Loucy (cell line): ENCODE results near the gene LZTFL1.

ENCODE experiments used
- H2AFZ ChIP-seq: fragments of 200-600 bp; sonication (generic); 2 replicates; pipeline ENCODE4 v1.6.0; 2016; ENCODE audit warnings: antibody characterized with exemption, mild to moderate bottlenecking, low read length, moderate library complexity
- H3F3A ChIP-seq: fragments of 200-600 bp; 2 replicates; pipeline ENCODE4 v1.6.0; 2016; ENCODE audit warnings: antibody characterized with exemption, low read depth, mild to moderate bottlenecking
- H3K27me3 ChIP-seq: fragments of 200-600 bp; sonication (generic); 2 replicates; pipeline ENCODE4 v1.6.1; 2014; ENCODE audit warnings: low read length, mild to moderate bottlenecking; ENCODE audit not compliant: insufficient read depth, poor library complexity, severe bottlenecking
- H3K36me3 ChIP-seq: fragments of 200-600 bp; sonication (generic); 2 replicates; pipeline ENCODE4 v1.6.1; 2016; ENCODE audit warnings: low read length; ENCODE audit not compliant: insufficient read depth
- H3K4me1 ChIP-seq: fragments of 200-600 bp; sonication (generic); 2 replicates; pipeline ENCODE4 v1.5.1; 2014; ENCODE audit warnings: low read length, mild to moderate bottlenecking; ENCODE audit not compliant: insufficient read depth, poor library complexity, severe bottlenecking
- H3K4me2 ChIP-seq: fragments of 200-600 bp; sonication (generic); 2 replicates; pipeline ENCODE4 v1.6.0; 2014; ENCODE audit warnings: antibody characterized with exemption, low read length, low read depth, mild to moderate bottlenecking; ENCODE audit not compliant: poor library complexity, severe bottlenecking
- H3K4me3 ChIP-seq: fragments of 200-600 bp; sonication (generic); 2 replicates; pipeline ENCODE4 v1.5.1; 2014; ENCODE audit warnings: low read length, mild to moderate bottlenecking, mixed read lengths; ENCODE audit not compliant: poor library complexity, severe bottlenecking
- H3K79me2 ChIP-seq: fragments of 200-600 bp; sonication (generic); 2 replicates; pipeline ENCODE4 v1.6.1; 2014; ENCODE audit warnings: low read length; ENCODE audit not compliant: insufficient read depth
- H3K9ac ChIP-seq: fragments of 200-600 bp; sonication (generic); 2 replicates; pipeline ENCODE4 v1.6.0; 2014; ENCODE audit warnings: mild to moderate bottlenecking, low read depth, low read length, moderate library complexity; ENCODE audit not compliant: poor library complexity, severe bottlenecking
- H3K9me2 ChIP-seq: fragments of 200-600 bp; sonication (generic); replicated peaks from 2 replicates; pipeline ENCODE4 v1.6.1; 2016; ENCODE audit warnings: low read depth, low read length, mixed read lengths
- H3K9me3 ChIP-seq: fragments of 200-600 bp; sonication (generic); 2 replicates; pipeline ENCODE4 v1.6.1; 2014; ENCODE audit warnings: mild to moderate bottlenecking, antibody characterized with exemption, low read length, low read depth; ENCODE audit not compliant: insufficient read depth
- H4K20me1 ChIP-seq: fragments of 200-600 bp; sonication (generic); 2 replicates; pipeline ENCODE4 v1.6.0; 2014; ENCODE audit warnings: antibody characterized with exemption, low read length, mild to moderate bottlenecking; ENCODE audit not compliant: insufficient read depth, poor library complexity, severe bottlenecking
- CTCF ChIP-seq: fragments of 200-600 bp; sonication (generic); conservative IDR thresholded peaks from 2 replicates; pipeline ENCODE4 v1.5.1; 2014; ENCODE audit warnings: mild to moderate bottlenecking, antibody characterized with exemption, low read length
- EZH2phosphoT487 ChIP-seq: fragments of 200-600 bp; IDR thresholded peaks from 2 replicates; pipeline ENCODE4 v1.6.1; 2018; ENCODE audit warnings: antibody characterized with exemption, mild to moderate bottlenecking, moderate library complexity, borderline replicate concordance

The LZTFL1 gene

DNA sequence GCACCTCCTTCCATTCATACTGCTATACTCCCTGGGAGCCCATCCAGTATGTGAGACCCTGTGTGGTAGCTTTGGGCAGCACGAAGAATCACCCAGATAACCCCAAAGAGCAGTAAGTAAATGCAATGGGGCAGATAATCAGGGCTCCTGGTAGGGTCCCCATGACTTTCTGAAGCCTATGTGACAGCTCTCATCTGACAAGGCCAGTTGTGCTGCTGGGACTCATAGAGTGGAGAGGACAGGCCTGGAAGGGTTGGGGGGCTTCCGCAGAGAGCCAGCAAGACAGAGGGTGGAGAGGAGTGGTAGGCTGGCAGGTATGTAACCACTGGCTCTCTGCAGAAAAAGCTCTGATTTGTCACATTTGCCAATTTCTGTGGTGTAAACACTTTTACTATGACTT, 42.3 kb downstream of the LZTFL1 start:
- H3K79me2 ChIP-seq, result no peaks in the 10 kb centered on the region
- no peaks in the 10 kb centered on the region for H4K20me1 ChIP-seq
- H3K36me3 ChIP-seq, result no peaks in the 10 kb centered on the region
- H3K9ac ChIP-seq, result no peak overlapping the region
- H3K9me2 ChIP-seq, result no peaks in the 10 kb centered on the region
- H3K27me3 ChIP-seq, result peaks cover 34% of the 10 kb centered on the region
- H3K4me3 ChIP-seq, result no peak overlapping the region
- TF ChIP-seq EZH2phosphoT487 (no peak), CTCF (no peak)
- H2AFZ ChIP-seq, result no peak overlapping the region
- H3F3A ChIP-seq, result no peaks in the 10 kb centered on the region
- H3K4me1 ChIP-seq, result no peaks in the 10 kb centered on the region
- H3K9me3 ChIP-seq, result no peaks in the 10 kb centered on the region
- H3K4me2 ChIP-seq, result no peak overlapping the region

DNA sequence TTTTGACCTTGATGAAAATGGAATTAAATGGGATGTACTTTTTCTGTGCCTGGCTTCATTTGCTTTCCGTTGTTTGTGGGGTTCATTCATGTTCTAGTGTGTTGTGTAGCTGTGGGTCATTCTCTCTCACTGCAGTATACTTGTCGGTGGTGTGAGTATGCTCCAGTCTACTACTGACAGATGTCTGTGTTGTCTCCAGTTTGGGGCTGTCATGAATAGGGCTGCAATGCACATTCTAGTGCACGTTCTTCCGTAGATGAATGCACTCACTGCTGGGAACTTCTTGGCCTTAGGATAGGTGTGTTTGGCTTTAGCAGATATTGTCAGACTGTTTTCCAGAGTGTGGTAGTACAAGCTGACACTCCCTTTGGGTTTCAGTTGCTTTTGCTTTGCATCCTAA, 43.9 kb downstream of the LZTFL1 start:
- no peak for TF ChIP-seq EZH2phosphoT487
- no peak for TF ChIP-seq CTCF
- H3K9ac ChIP-seq, result no peak overlapping the region
- H3F3A ChIP-seq, result no peaks in the 10 kb centered on the region
- no peak overlapping the region for H2AFZ ChIP-seq
- H3K4me3 ChIP-seq, result no peak overlapping the region
- H3K9me2 ChIP-seq, result no peaks in the 10 kb centered on the region
- H3K79me2 ChIP-seq, result no peaks in the 10 kb centered on the region
- H3K36me3 ChIP-seq, result no peaks in the 10 kb centered on the region
- H3K27me3 ChIP-seq, result peaks cover 25% of the 10 kb centered on the region
- H3K9me3 ChIP-seq, result no peaks in the 10 kb centered on the region
- H3K4me1 ChIP-seq, result no peaks in the 10 kb centered on the region
- no peak overlapping the region for H3K4me2 ChIP-seq
- H4K20me1 ChIP-seq, result no peaks in the 10 kb centered on the region

- TF ChIP-seq CTCF, result no peak
- no peak for TF ChIP-seq EZH2phosphoT487
- no peaks in the 10 kb centered on the region for H3K36me3 ChIP-seq
- no peak overlapping the region for H2AFZ ChIP-seq
- no peak overlapping the region for H3K4me2 ChIP-seq
- H3K79me2 ChIP-seq, result no peaks in the 10 kb centered on the region
- no peaks in the 10 kb centered on the region for H3K9me3 ChIP-seq
- H3K27me3 ChIP-seq, result peaks cover 22% of the 10 kb centered on the region
- no peak overlapping the region for H3K9ac ChIP-seq
- H3K4me3 ChIP-seq, result no peak overlapping the region
- no peaks in the 10 kb centered on the region for H3F3A ChIP-seq
- H3K4me1 ChIP-seq, result no peaks in the 10 kb centered on the region
- H4K20me1 ChIP-seq, result no peaks in the 10 kb centered on the region
- no peaks in the 10 kb centered on the region for H3K9me2 ChIP-seq
Observed at GRCh38 chr3:45796902-45797637, 44.8 kb downstream of the LZTFL1 start.
